Endodermal cell (in vitro differentiated cells): ENCODE data around the gene UNC93B1. TPM values are rescaled to one million over a fixed set of nuclear protein-coding genes. Genes with fewer than 3 reads are reported as not detected.

Experiments
- DNase-seq: peaks from one replicate; pipeline ENCODE4 v3.0.0-alpha.2; 2017
- H3K27ac ChIP-seq: 2 replicates; pipeline ENCODE4 v1.5.1; 2013; ENCODE audit warnings: mild to moderate bottlenecking, low read depth, low read length, moderate library complexity
- H3K27me3 ChIP-seq: 2 replicates; pipeline ENCODE4 v1.6.1; 2013; ENCODE audit warnings: mild to moderate bottlenecking, low read length, moderate library complexity; ENCODE audit not compliant: insufficient read depth, control insufficient read depth, poor library complexity, severe bottlenecking
- H3K36me3 ChIP-seq: 2 replicates; pipeline ENCODE4 v1.7.0; 2013; ENCODE audit warnings: mild to moderate bottlenecking, low read length, moderate library complexity; ENCODE audit not compliant: control insufficient read depth, insufficient read depth
- H3K4me1 ChIP-seq: one replicate; pipeline ENCODE4 v1.7.0; 2013; ENCODE audit warnings: low read length; ENCODE audit not compliant: control insufficient read depth, insufficient read depth
- H3K4me3 ChIP-seq: 2 replicates; pipeline ENCODE4 v1.5.1; 2013; ENCODE audit warnings: mild to moderate bottlenecking, low read length, moderate library complexity
- H3K9ac ChIP-seq: 2 replicates; pipeline ENCODE4 v1.6.1; 2013; ENCODE audit warnings: mild to moderate bottlenecking, low read length, moderate library complexity; ENCODE audit not compliant: poor library complexity, severe bottlenecking; ENCODE audit errors: extremely low read depth
- H3K9me3 ChIP-seq: 2 replicates; pipeline ENCODE4 v1.6.1; 2013; ENCODE audit warnings: mild to moderate bottlenecking, low read length, moderate library complexity; ENCODE audit not compliant: control insufficient read depth
- H3K27ac Mint-ChIP-seq: 2 replicates; pipeline ENCODE4 v1.8.0; 2020; ENCODE audit warnings: mixed read lengths
- H3K27me3 Mint-ChIP-seq: 2 replicates; pipeline ENCODE4 v1.8.0; 2021; ENCODE audit warnings: mild to moderate bottlenecking, mixed read lengths; ENCODE audit not compliant: insufficient read depth
- H3K36me3 Mint-ChIP-seq: 2 replicates; pipeline ENCODE4 v1.8.0; 2020; ENCODE audit warnings: low read depth, mixed read lengths
- H3K4me1 Mint-ChIP-seq: 2 replicates; pipeline ENCODE4 v1.8.0; 2020; ENCODE audit warnings: mixed read lengths
- H3K4me3 Mint-ChIP-seq: 2 replicates; pipeline ENCODE4 v1.8.0; 2020; ENCODE audit warnings: mild to moderate bottlenecking, moderate library complexity, mixed read lengths
- H3K9me3 Mint-ChIP-seq: 2 replicates; pipeline ENCODE4 v1.8.0; 2020; ENCODE audit warnings: mild to moderate bottlenecking, mixed read lengths
- CTCF ChIP-seq: fragments of 200-600 bp; sonication (generic); conservative IDR thresholded peaks from 2 replicates; pipeline ENCODE4 v1.5.0; 2021; ENCODE audit warnings: antibody characterized with exemption, mild to moderate bottlenecking
- WGBS, 2 experiments: methylation state at CpG; one replicate each; pipeline versions ENCODE4 v1.1.5 to v1.1.7; 2013; ENCODE audit warnings: missing lambda C conversion rate in 2 of 2, mixed read lengths in 1 of 2; ENCODE audit not compliant: insufficient coverage in 1 of 2, insufficient read length in 1 of 2; 5-methylcytosine and 5-hydroxymethylcytosine counted together
- total RNA-seq, 2 donors: library from RNA; stranded (reverse); fragmentation: NEBNext Ultra II Directional in 1 of 2; extraction: Animal tissue kit (Norgen Biotek cat#: 25700) in 1 of 2; gene quantifications; 2 replicates in 1 of 2; 3 replicates in 1 of 2; pipeline ENCODE4 v1.2.1, GENCODE V29; 2021

The UNC93B1 gene
- total RNA-seq, 2 donors from 2014 or later = 27.1 to 32.0 TPM

- TF ChIP-seq CTCF = no peak
- Histone ChIP-seq H3K36me3 (no peaks in the 10 kb centered on the region), H3K27ac (no peak overlapping the region), H3K9ac (no peak overlapping the region), H3K27me3 (no peaks in the 10 kb centered on the region), H3K9me3 (no peaks in the 10 kb centered on the region), H3K4me1 (peaks cover 9% of the 10 kb centered on the region), H3K4me3 (no peak overlapping the region)
- no peak for DNase-seq
- H3K4me3 Mint-ChIP-seq = no peak overlapping the region
- H3K27me3 Mint-ChIP-seq = no peaks in the 10 kb centered on the region
- H3K36me3 Mint-ChIP-seq = peaks cover 2% of the 10 kb centered on the region
- no peak overlapping the region for H3K27ac Mint-ChIP-seq
- peaks cover 3% of the 10 kb centered on the region for H3K4me1 Mint-ChIP-seq
- WGBS, 2 experiments = 91 to 96% methylated on average over 4 to 8 of the region's 8 CpGs
- no peaks in the 10 kb centered on the region for H3K9me3 Mint-ChIP-seq
These were observed 39.1 kb upstream of the UNC93B1 start for GRCh38 chr11:68043029-68043348.

- no peak for DNase-seq
- Mint-ChIP-seq H3K9me3 (no peaks in the 10 kb centered on the region), H3K4me1 (peaks cover 3% of the 10 kb centered on the region), H3K27ac (no peak overlapping the region), H3K27me3 (no peaks in the 10 kb centered on the region), H3K4me3 (no peak overlapping the region), H3K36me3 (peaks cover 2% of the 10 kb centered on the region)
- Histone ChIP-seq H3K36me3 (no peaks in the 10 kb centered on the region), H3K27me3 (no peaks in the 10 kb centered on the region), H3K4me1 (peaks cover 9% of the 10 kb centered on the region), H3K9me3 (no peaks in the 10 kb centered on the region), H3K4me3 (no peak overlapping the region), H3K9ac (no peak overlapping the region), H3K27ac (no peak overlapping the region)
- 96 to 100% methylated on average over 15 to 27 of the region's 27 CpGs for WGBS, 2 experiments
- no peak for TF ChIP-seq CTCF
These were observed 38.5 kb upstream of the UNC93B1 start for GRCh38 chr11:68042219-68043028.

- no peaks in the 10 kb centered on the region for H3K9me3 ChIP-seq
- 92 to 96% methylated on average over 8 to 12 of the region's 12 CpGs for WGBS, 2 experiments
- Mint-ChIP-seq H3K4me3 (no peak overlapping the region), H3K36me3 (peaks cover 2% of the 10 kb centered on the region), H3K27me3 (no peaks in the 10 kb centered on the region), H3K9me3 (no peaks in the 10 kb centered on the region), H3K4me1 (peaks cover 3% of the 10 kb centered on the region), H3K27ac (peak overlapping the region; percentile 37)
- H3K27me3 ChIP-seq = no peaks in the 10 kb centered on the region
- H3K9ac ChIP-seq = no peak overlapping the region
- H3K4me3 ChIP-seq = no peak overlapping the region
- H3K27ac ChIP-seq = no peak overlapping the region
- H3K4me1 ChIP-seq = peaks cover 9% of the 10 kb centered on the region
- no peak for TF ChIP-seq CTCF
- H3K36me3 ChIP-seq = no peaks in the 10 kb centered on the region
- DNase-seq = no peak
These were observed 37.8 kb upstream of the UNC93B1 start for GRCh38 chr11:68041617-68042218.
